Neuron (in vitro differentiated cells): ENCODE results near the gene PSMD7.
"Not testable (repeated sequence)": the region's sequence is repeated elsewhere in the genome, so short reads cannot be mapped to it uniquely, and the experiment has no call there.

ENCODE experiments used
- H2AFZ ChIP-seq: one replicate; pipeline ENCODE4 v1.6.1; 2013; ENCODE audit warnings: low read depth, mild to moderate bottlenecking, inconsistent platforms, low read length, moderate library complexity
- H3K27me3 ChIP-seq: one replicate; pipeline ENCODE4 v1.6.1; 2013; ENCODE audit warnings: low read length; ENCODE audit not compliant: insufficient read depth
- H3K36me3 ChIP-seq: one replicate; pipeline ENCODE4 v1.6.1; 2013; ENCODE audit warnings: low read length; ENCODE audit not compliant: insufficient read depth
- H3K4me1 ChIP-seq: one replicate; pipeline ENCODE4 v1.6.1; 2013; ENCODE audit warnings: low read length; ENCODE audit not compliant: insufficient read depth
- H3K4me3 ChIP-seq: 2 replicates; pipeline ENCODE4 v1.5.1; 2013; ENCODE audit warnings: mild to moderate bottlenecking, low read length, moderate library complexity
- H3K9me3 ChIP-seq: one replicate; pipeline ENCODE4 v1.6.1; 2013; ENCODE audit warnings: low read length

The PSMD7 gene

GRCh38 chr16:74304164-74304834, 7.7 kb downstream of the PSMD7 start:
- Histone ChIP-seq H3K4me1 (no peaks in the 10 kb centered on the region), H3K27me3 (no peaks in the 10 kb centered on the region), H2AFZ (no peak overlapping the region), H3K36me3 (peaks cover 79% of the 10 kb centered on the region), H3K9me3 (no peaks in the 10 kb centered on the region), H3K4me3 (no peak overlapping the region)

GRCh38 chr16:74304835-74305176, 8.2 kb downstream of the PSMD7 start:
- peaks cover 75% of the 10 kb centered on the region for H3K36me3 ChIP-seq
- H2AFZ ChIP-seq: no peak overlapping the region
- no peaks in the 10 kb centered on the region for H3K9me3 ChIP-seq
- no peaks in the 10 kb centered on the region for H3K4me1 ChIP-seq
- H3K4me3 ChIP-seq: no peak overlapping the region
- no peaks in the 10 kb centered on the region for H3K27me3 ChIP-seq

GRCh38 chr16:74305281-74305680, 8.7 kb downstream of the PSMD7 start:
- Histone ChIP-seq H3K9me3 (no peaks in the 10 kb centered on the region), H3K4me3 (no peak overlapping the region), H3K36me3 (peaks cover 70% of the 10 kb centered on the region), H2AFZ (no peak overlapping the region), H3K27me3 (no peaks in the 10 kb centered on the region), H3K4me1 (no peaks in the 10 kb centered on the region)

GRCh38 chr16:74305978-74306784, 9.6 kb downstream of the PSMD7 start:
- Histone ChIP-seq H3K4me3 (no peak overlapping the region), H3K27me3 (no peaks in the 10 kb centered on the region), H3K4me1 (no peaks in the 10 kb centered on the region), H3K9me3 (no peaks in the 10 kb centered on the region), H3K36me3 (peaks cover 61% of the 10 kb centered on the region), H2AFZ (no peak overlapping the region)

- no peaks in the 10 kb centered on the region for H3K4me1 ChIP-seq
- H3K9me3 ChIP-seq: no peaks in the 10 kb centered on the region
- H2AFZ ChIP-seq: no peak overlapping the region
- H3K27me3 ChIP-seq: no peaks in the 10 kb centered on the region
- no peak overlapping the region for H3K4me3 ChIP-seq
- H3K36me3 ChIP-seq: peaks cover 49% of the 10 kb centered on the region
These were observed 10.8 kb downstream of the PSMD7 start for GRCh38 chr16:74307383-74307782.

- Histone ChIP-seq H3K36me3 (peaks cover 26% of the 10 kb centered on the region), H3K27me3 (no peaks in the 10 kb centered on the region), H3K4me1 (no peaks in the 10 kb centered on the region), H2AFZ (no peak overlapping the region), H3K9me3 (no peaks in the 10 kb centered on the region), H3K4me3 (no peak overlapping the region)
These were observed 13.5 kb downstream of the PSMD7 start for GRCh38 chr16:74309789-74310781.

- H2AFZ ChIP-seq: no peak overlapping the region
- H3K36me3 ChIP-seq: peaks cover 4% of the 10 kb centered on the region
- H3K9me3 ChIP-seq: no peaks in the 10 kb centered on the region
- H3K4me1 ChIP-seq: no peaks in the 10 kb centered on the region
- H3K27me3 ChIP-seq: no peaks in the 10 kb centered on the region
- no peak overlapping the region for H3K4me3 ChIP-seq
These were observed 18.4 kb downstream of the PSMD7 start for GRCh38 chr16:74315059-74315458.

GRCh38 chr16:74320707-74321106, 24.1 kb downstream of the PSMD7 start:
- Histone ChIP-seq H3K9me3 (no peaks in the 10 kb centered on the region), H2AFZ (no peak overlapping the region), H3K36me3 (peaks cover 7% of the 10 kb centered on the region), H3K4me1 (peaks cover 12% of the 10 kb centered on the region), H3K27me3 (no peaks in the 10 kb centered on the region), H3K4me3 (no peak overlapping the region)

GRCh38 chr16:74321356-74321755, 24.7 kb downstream of the PSMD7 start:
- peaks cover 11% of the 10 kb centered on the region for H3K36me3 ChIP-seq
- peaks cover 12% of the 10 kb centered on the region for H3K4me1 ChIP-seq
- no peak overlapping the region for H2AFZ ChIP-seq
- no peak overlapping the region for H3K4me3 ChIP-seq
- no peaks in the 10 kb centered on the region for H3K9me3 ChIP-seq
- no peaks in the 10 kb centered on the region for H3K27me3 ChIP-seq

GRCh38 chr16:74322301-74322710, 25.7 kb downstream of the PSMD7 start:
- H3K4me3 ChIP-seq: no peak overlapping the region

GRCh38 chr16:74324777-74325176, 28.2 kb downstream of the PSMD7 start:
- not testable (repeated sequence) for H2AFZ ChIP-seq, H3K4me3 ChIP-seq

More at GRCh38 chr16:74322301-74322710, 25.7 kb downstream of the PSMD7 start:
- Histone ChIP-seq H3K27me3 (no peaks in the 10 kb centered on the region), H3K9me3 (no peaks in the 10 kb centered on the region), H2AFZ (no peak overlapping the region), H3K4me1 (peaks cover 12% of the 10 kb centered on the region), H3K36me3 (peaks cover 18% of the 10 kb centered on the region)

GRCh38 chr16:74325641-74326040, 29.0 kb downstream of the PSMD7 start:
- Histone ChIP-seq H3K4me3 (no peak overlapping the region), H3K27me3 (no peaks in the 10 kb centered on the region), H3K4me1 (peaks cover 12% of the 10 kb centered on the region), H3K36me3 (peaks cover 26% of the 10 kb centered on the region), H3K9me3 (no peaks in the 10 kb centered on the region), H2AFZ (no peak overlapping the region)

More at GRCh38 chr16:74324777-74325176, 28.2 kb downstream of the PSMD7 start:
- Histone ChIP-seq H3K4me1 (peaks cover 12% of the 10 kb centered on the region), H3K36me3 (peaks cover 23% of the 10 kb centered on the region)
- H3K9me3 ChIP-seq, H3K27me3 ChIP-seq: not testable (repeated sequence)

GRCh38 chr16:74328346-74328745, 31.7 kb downstream of the PSMD7 start:
- H3K9me3 ChIP-seq, H3K27me3 ChIP-seq, H3K4me1 ChIP-seq, H2AFZ ChIP-seq, H3K4me3 ChIP-seq: not testable (repeated sequence)
- H3K36me3 ChIP-seq: peaks cover 40% of the 10 kb centered on the region
